ENCODE measurements around the gene CAPN3.

Gene CAPN3

DNA sequence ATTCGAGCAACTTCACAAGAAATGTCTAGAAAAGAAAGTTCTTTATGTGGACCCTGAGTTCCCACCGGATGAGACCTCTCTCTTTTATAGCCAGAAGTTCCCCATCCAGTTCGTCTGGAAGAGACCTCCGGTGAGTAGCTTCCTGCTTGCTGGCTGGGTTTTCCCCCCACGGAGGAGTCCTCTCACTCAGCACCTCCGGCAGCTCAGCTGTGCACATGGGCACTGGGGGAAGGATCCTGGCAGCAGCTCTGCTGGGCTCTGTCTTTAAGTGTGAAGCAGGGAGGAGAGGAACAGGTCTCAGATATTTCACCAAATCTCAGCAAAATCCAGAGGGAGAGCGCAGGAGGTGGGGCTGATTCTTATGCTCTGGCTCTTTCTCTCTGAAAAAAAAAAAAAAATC, 684 bp downstream of the CAPN3 start:
- DNase-seq = no peak

DNA sequence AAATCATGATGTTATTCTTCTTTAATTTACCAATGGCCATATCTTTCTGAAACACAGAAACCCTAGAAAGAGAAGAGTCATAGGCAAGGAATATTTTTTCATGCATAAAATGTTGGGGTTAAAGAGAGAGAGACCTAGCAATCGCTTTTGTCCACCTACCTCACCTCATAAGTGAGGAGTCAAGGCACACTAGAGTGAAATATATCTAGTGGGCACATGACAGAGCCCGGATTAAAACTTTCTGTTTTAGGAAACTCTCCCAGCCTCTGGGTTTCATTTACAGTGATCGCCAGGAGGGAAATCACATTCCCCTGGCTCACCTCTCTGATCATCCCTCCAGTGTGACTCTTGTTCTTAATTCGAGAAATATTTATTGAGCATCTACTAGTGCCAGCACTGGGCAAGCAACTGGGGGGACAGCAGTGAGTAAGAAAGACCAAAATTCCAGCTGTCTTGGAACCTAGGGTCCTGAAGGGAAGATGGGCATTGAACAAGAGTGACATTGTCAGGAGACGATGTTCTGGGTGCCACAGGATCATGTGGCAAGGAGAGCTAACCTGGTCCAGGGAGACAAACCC, 1.3 kb downstream of the CAPN3 start:
- no peak for DNase-seq

DNA sequence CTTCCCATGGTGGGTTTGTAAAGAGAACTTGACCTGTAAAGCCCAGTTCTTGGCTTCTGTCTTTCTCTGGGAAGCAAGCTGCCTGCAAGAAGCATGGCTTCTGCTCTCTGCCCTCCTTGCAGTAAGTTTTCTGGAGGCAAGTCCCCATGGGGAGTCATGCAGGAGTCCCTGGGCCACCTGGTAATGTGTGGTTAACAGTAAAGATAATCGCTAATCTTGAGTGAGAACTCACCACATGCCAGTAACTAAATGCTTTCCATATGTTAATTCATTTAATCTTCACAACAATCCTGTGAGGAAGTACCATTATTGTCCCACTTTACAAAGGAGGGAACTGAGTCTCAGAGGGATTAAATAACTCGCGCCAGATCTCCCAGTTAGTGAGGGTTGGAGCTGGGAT, 4.2 kb downstream of the CAPN3 start:
- DNase-seq = no peak

DNA sequence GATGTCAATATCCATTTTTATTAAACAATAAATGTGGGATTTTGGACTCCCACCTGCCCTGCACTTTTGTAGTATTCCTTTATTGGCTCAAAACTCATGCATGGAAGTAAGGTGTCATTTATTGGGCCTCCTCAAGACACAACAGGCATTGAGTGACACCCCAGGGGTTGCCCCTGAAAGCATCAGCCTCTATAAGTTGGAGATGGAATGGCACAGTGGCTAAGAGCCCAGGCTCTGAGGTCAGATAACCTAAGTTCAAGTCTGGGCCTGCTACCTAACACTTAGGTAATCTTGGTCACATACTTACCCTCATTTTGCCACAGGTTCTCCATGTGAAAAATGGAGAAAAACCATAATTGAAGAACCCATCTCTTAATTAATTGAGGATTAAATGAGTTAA, 4.6 kb downstream of the CAPN3 start:
- no peak for DNase-seq

DNA sequence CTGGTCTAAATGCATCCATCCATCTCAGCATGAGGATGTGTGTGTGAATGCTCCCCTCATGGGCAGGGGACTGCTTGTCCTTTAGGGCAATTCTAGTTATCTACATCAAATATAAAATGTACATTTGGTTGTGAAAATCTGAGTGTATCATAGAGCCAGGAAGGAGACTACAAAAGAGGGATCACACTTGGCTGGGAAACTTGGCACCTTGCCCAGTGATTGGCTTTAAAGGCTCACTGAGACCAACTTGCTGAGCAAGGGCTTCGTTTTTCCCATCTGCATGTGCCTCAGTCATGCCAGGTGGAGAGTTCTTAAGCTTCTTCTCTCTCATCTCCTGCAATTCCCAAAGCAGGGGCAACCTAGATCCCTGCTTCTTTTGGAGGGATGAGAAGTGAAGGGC, 5.2 kb downstream of the CAPN3 start:
- DNase-seq = no peak

DNA sequence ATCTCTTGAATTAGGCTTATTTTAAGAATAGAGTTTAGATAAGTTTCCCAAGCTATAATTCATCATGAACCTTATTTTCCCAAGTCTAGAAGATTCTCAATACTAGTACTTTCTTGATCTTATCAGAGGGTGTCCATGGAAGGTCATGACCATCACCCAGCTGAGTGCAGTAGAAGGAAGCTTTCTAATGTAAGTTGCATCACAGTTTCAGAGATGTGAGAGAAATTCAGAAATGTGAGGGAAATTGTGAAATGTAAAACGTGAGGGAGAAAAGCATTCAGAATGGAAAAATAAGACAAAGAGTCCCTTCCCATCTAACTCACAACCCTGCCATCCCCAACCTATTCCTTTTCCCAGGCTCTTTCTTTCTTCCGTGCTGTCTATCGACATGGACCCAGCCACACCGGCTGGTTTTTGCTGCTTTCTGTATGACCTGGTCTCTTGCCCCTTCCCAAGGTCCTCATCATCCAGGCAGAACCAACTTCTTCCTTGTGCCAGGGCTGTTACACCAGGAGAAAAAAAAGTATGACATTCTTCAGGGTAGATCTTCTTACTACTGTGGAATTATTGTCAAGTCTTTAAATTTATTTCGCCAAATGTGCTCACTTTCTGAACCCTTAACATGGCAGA, 6.7 kb downstream of the CAPN3 start:
- DNase-seq = no peak

DNA sequence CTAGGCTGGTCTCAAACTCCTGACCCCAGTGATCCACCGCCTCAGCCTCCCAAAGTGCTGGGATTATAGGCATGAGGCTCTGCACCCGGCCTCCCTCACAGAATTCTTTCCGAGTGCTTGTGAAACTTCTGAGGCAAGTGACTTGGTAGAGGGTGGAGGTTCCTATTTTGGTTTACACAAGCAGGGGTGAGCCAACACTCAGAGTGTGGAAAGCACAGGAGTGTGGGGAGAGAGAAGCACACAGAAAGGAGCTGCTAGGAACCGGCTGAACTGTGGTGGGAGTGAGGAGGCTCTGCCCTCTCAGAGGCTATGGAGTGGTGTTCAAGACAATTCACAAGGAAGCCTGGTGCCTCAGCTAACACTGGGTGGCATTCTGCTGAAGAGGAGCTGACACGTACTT, 7.7 kb downstream of the CAPN3 start:
- DNase-seq = no peak

DNA sequence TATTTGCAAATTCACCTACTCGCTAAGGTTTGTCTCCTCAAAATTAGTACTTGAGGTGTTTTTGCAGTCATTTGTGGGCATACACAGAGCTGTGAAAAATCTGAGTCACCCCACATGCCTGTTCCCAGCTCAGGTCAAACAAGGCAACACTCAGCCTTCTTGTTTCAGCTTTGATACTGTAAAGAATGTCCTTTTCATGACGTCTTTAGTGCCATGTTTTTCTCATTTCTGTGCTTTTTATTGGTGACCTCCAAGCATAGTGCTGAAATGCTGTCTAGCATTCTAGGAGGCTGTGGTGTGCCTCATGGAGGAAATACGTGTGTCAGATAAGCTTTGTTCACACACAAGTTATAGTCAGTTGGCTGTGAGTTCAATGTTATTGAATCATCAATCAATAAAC, 8.8 kb downstream of the CAPN3 start:
- DNase-seq = no peak

DNA sequence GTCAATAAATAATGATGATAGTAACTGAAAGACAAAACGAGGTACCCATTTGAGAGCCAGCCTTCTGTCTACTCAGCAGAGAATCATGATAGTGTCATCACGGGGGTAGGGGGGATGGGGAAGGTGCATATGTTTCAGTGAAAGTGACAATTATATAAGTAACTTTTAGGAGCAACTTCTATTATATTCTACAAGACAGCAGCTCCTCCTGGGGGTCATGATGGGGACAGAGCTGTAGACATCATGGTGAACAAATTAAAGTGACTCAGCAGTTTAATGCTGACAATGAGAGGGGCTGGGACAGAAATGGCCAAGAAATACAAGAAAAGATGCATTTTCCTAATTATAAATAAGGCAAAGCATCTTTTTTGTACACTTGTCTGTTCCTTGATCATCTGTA, 11.8 kb downstream of the CAPN3 start:
- no peak for DNase-seq

DNA sequence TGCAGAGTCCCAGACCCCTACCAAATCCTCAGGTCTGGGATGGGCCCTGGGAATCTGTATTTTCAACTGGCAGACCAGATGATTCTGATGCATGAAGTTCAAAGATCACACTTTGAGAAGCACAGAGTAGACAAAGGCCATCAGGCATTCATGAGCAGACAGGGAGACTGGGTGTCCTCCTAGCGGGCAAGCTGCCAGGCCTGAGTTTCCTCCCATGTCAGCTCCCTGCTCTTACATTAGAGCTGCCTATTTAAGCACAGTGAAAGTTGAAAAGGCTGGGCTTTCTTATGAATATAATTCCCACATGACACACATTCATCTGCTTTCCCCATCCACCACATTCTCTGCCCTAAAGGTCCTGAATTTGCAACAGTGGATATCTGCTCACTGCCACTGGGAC, 14.0 kb downstream of the CAPN3 start:
- DNase-seq = no peak

DNA sequence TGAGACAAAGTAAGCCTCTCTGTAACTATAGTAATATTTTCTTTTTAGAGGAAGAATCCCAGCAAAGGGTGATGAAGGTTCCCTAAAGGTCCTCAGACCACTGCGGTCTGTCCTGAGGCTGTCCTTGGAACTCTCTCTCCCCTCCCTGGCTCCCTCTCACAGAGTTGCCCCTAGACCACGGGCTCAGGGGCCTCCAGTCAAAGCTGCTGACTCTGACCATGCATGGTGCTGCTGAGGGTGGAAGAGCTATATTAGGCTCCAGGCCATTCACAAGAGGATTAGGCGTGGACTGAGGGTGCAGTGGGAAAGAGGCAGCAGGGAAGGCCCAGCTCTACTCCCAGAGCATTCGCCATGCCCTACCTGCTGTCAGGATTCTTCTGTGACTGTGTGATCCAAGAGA, 14.6 kb downstream of the CAPN3 start:
- no peak for DNase-seq

DNA sequence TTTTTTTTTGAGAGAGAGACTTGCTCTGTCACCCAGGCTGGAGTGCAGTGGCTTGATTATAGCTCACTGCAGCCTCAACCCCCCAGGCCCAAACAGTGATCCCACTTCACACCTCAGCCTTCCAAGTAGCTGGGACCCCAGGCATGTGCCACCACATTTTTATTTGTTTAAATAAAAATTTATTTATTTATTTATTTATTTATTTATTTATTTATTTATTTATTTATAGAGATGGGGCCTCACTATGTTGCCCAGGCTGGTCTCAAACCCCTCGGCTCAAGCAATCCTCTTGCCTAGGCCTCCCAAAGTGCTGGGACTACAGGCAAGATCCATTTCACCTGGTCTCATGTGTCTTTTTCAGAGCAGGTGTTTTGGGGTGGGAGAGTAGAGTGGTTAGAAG, 15.5 kb downstream of the CAPN3 start:
- no peak for DNase-seq

DNA sequence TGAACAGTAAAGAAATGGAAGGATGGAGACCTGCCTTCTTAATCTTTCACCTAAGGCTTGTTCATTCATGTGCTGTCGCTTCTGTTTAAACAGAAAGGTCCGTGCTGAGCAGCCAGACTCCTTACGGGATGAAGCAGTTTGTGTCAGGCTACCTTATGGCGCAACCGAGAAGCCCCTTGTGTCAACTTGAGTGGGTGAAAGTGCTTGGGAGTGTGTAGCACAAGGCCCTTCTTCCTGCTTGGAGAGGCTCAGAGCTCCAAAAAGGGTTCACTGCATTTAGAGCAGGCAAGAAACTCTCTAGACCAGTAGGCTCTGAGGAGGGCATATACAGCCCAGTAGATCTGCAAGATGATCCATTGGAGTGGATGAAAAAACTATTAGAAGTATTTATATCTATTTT, 16.0 kb downstream of the CAPN3 start:
- no peak for DNase-seq

DNA sequence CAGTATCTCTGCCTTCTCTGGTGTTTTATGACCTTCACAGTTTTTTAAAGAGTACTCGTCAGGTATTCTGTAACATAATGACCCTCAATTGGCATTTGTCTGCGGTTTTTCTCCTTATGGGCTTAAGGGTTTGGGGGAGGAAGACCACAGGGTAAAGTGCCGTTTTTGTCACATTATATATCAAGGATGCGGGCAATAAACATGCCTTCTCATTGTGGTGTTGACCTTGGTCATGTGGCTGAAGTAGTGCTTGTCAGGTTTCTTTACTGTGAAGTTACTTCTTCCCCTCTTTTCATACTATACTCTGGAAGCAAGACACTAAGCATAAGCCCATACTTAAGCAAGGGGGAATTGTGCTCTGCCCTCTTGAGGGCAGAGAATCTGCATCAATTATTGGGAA, 16.6 kb downstream of the CAPN3 start:
- no peak for DNase-seq

DNA sequence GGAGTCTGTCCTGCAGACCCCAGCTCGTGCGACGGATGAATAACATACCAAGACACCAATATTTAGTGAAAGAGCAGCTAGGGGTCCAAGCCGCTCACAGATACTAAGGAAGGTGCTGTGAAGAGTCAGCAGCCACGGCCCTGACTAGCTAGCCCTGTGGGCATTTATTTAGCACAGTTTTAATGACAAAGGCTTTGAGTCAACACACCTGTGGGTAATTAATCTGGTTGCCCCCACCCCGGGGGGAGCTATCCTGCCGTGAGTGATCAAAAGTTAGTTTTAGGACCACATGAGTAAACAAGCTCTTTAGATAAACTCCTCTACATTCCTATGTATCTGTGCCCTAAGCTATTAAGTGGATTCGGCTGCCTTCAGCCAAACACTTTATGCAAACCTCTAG, 18.7 kb downstream of the CAPN3 start:
- DNase-seq = no peak

DNA sequence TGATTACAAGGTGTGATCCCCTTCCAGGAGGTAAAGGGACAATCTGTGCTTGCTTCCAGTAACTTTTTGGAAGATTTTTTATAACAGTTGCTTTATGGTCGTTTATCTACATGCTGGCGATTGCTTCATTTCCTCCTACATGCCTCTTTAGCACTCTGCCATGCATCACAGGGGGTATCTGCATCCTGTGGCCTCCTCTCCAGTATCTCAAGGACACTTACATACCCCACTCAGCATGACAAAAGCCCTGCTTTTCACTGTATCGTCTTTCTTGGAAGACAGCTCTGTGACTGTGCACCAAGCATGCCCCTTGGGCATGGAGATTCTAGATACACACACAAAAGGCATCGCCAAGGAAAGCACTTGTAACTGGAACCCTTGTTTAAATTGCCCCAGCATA, 25.3 kb downstream of the CAPN3 start:
- no peak for DNase-seq

DNA sequence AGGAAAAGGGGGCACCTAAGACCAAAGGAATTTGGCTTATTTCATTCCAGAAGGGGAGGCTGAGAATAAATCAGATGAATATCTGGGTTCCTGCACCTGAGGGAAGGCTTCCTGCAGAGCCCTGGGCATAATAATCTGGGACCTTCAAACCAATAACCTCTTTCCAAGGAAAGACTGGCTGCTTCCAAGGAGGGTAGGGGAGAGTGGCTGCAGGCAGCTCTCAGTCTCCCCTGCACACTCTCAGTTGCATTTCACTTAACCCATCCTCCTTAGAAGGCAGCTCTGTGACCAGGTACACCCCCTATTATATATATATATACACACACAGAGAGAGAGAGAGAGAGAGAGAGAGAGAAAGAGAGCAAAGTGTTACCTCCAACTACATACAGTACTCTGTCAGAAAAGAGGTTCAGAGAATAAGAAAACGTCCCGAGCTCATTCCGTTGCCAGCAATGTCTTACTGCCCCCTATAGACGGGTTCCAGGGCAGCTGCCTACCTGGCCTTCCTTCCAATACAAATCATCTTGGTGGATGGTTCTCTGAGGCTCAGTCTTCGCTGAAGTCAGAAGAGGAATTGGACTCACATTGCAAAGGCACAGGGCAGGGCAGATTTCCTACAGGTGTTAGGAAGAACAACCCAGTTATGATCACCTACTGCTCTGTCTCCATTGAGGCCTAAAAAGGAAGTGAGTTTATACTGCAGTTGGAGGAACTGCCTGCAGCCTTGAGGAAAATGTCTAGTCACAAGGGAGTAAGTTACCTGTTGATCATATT, 26.1 kb downstream of the CAPN3 start:
- DNase-seq = no peak

DNA sequence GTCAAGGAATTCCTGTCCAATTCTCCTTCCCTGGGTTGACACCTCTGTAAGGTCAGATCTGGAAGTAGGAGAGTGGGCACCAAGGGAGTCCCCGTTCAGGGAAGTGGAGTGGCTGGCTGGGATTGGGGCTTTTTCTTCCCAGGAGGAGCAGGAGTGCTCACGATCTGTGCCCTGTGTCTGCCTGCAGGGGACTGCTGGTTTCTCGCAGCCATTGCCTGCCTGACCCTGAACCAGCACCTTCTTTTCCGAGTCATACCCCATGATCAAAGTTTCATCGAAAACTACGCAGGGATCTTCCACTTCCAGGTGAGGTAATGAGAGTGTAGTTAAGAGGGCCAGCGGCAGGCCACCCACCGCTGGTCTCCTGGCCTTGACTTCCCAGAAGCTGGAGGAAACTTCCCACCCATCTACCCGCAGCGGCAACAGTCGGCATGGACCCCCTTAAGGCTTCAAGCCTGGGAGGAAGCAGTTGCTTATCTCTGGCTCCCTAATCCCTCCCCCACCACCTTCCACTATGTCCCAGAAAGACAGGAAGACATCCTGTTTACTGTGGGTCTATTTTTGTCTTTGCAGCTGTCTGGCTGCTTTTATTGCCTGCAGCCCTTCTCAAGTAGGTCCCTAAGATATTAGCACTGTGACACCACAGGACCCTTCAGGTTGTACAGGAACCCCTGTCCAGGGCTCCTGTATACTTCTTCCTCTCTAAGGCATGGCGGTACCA, 26.8 kb downstream of the CAPN3 start:
- DNase-seq = no peak

DNA sequence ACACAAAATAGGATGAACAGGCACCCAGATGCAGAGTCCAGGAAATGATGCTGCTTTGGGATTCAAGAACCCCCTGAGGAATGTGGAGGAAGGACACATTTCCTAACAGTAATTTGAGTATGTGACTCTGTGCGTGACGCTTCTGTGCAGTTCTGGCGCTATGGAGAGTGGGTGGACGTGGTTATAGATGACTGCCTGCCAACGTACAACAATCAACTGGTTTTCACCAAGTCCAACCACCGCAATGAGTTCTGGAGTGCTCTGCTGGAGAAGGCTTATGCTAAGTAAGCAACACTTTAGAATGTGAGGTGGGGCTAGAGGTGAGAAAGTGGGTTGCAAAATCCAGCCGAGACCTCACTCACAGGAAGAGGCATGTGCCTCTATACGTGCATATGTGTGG, 28.3 kb downstream of the CAPN3 start:
- no peak for DNase-seq

DNA sequence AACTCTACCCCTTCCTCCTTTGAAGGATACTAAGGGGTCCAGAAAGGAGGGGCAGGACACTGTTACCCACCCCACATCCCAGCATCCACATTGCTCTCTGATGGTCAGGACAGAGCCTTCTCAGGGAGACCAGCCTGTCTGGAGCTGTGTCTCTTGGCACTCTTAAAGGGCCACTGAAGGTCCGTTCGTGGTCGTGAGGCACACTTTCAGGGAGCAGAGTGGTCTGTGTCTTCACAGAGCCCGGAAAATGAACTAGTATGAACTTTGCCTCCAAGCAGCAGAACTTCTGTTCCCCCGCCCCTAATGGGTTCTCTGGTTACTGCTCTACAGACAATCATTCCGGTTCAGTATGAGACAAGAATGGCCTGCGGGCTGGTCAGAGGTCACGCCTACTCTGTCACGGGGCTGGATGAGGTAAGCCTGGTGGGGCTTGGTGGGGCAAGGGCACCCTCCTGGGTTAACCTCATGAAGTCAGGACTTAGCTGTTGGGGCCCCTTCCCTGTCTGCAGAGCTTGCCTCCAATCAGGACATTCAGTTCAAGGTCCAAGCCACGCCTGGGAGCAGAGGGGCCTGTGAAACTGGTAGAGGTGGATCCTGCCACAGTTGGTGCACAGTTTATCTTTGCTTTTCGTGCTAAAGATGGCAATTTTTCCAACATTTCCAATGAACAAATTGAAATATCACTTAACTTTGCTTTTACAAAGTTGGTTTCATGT, 33.2 kb downstream of the CAPN3 start:
- DNase-seq = no peak

DNA sequence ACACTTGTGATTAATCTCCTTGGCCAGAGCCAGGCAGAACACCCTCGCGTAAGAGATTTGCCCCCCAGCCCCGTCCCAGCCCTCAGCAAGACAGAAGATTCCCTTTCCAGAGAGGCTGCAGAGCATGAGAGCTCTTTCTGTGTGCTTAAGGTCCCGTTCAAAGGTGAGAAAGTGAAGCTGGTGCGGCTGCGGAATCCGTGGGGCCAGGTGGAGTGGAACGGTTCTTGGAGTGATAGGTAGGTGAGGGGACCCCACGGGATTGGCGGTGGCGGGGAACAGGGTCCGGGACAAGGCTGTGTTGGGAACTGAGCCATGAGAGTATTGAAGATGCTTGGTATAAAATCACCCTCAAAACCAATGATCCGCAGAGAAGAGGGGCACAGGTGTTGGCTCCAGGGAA, 34.8 kb downstream of the CAPN3 start:
- no peak for DNase-seq

DNA sequence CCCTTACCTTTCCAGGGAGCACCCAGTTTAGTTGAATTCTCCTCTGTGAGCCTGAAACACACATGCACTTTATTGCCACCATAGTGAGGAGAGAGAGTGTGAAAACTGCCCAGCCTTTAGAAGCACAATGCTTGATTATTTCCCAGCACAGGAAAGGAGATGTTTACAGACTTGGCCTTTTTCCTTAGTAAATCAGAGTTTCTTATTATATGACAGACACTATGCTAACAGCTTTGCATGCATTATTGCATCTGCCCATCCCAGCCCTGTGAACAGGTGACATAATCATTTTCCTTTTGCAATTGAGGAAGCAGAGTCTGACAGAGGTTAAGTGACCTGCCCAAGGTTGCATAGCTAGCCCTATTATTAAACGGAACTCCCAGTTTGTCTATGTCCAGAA, 36.5 kb downstream of the CAPN3 start:
- no peak for DNase-seq
